Measurements from ENCODE around the gene SLC12A3.

- TF ChIP-seq BHLHE40 (IDR thresholded peaks at IDR 0.05; ENCODE audit: borderline replicate concordance): no peak
- TF ChIP-seq FOXA1 (IDR thresholded peaks at IDR 0.05): no peak
- no peak for TF ChIP-seq TARDBP (IDR thresholded peaks at IDR 0.05)
- no peak for TF ChIP-seq SP1 (IDR thresholded peaks at IDR 0.05)
- TF ChIP-seq ZNF384 (IDR thresholded peaks at IDR 0.05): no peak
- no peak for TF ChIP-seq ARNT (IDR thresholded peaks at IDR 0.05)
- no peak for TF ChIP-seq CTBP1 (IDR thresholded peaks at IDR 0.05; ENCODE audit: borderline replicate concordance)
These were observed 5.4 kb downstream of the SLC12A3 start for GRCh38 chr16:56870276-56870888.
